NCI-H524 treated with DMSO at 0.1 percent for 48 hours (cell line): ENCODE data around the gene DTX3.
"Not testable (repeated sequence)": the region's sequence is repeated elsewhere in the genome, so short reads cannot be mapped to it uniquely, and the experiment has no call there.

Source experiments
- DNase-seq: peaks from one replicate; lab custom pipeline; 2025; lab: John Stamatoyannopoulos, UW

DTX3 gene, protein sequence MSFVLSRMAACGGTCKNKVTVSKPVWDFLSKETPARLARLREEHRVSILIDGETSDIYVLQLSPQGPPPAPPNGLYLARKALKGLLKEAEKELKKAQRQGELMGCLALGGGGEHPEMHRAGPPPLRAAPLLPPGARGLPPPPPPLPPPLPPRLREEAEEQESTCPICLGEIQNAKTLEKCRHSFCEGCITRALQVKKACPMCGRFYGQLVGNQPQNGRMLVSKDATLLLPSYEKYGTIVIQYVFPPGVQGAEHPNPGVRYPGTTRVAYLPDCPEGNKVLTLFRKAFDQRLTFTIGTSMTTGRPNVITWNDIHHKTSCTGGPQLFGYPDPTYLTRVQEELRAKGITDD

DNA sequence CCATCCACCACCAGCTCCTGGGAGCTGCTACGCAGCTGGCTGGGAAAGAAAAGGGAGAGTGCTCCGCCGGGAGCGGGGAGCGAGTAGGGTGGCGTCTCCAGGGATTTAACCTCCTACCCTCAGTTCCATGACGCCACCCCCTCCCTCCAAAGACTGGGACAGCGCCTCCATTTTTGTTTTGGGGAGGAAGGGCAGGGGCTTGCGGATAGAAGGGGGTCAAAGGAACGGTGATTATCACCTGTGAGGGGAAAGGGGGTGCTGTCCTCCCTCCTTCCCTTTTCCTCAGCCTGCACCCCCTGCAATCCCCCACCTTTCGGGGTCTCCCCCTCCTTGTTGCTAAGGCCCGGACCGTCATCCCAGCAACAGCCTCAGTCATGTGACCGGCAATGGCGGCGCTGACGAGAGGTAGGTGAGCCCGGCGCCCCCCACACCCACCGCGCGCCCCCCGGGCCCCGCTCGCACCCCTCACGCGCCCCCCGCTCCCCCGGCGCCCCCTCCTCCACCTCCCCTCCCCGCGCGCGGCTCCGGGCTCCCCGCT lies at the start of gene DTX3:
DTX3 (plus strand) TSS at position 371 of the 538 bp plus-strand sequence. CDS start 1,694 bp downstream, outside the sequence.
- DNase-seq, result no peak

DNA sequence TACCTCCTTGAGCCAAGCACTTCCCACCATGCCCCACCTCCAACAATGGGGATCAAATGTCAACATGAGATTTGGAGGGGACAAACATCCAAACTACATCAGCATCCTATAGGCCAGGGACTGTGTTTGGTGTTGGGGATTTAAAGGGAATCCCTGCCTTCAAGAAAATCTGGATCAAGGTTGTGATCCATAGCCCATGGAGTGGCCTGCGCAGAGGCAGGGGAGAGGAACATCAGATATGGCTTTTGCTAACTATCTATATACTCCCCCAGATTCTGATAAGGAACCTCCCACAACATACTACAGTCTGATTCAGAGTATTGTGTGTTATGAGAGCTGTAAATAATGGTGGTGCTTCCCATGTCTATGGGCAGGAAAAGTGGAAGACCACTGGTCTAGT lies 49.7 kb upstream of the DTX3 start:
- no peak for DNase-seq

DNA sequence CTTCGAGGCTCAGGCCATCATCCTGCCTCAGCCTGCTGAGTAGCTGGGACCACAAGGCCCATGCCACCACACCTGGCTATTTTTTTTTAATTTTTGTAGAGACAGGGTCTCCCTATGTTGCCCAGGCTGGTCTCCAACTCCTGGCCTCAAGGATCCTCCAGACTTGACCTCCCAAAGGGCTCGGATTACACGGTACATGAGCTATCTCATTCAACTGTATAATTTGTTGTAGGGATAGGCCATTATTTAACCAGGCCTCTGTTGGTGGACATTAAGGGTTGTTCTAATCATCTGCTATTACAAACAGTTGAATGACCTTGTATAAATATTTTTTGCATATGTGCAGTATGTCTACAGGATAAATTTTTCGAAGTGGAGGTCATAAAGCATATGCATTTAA lies 45.8 kb upstream of the DTX3 start:
- DNase-seq, result no peak

DNA sequence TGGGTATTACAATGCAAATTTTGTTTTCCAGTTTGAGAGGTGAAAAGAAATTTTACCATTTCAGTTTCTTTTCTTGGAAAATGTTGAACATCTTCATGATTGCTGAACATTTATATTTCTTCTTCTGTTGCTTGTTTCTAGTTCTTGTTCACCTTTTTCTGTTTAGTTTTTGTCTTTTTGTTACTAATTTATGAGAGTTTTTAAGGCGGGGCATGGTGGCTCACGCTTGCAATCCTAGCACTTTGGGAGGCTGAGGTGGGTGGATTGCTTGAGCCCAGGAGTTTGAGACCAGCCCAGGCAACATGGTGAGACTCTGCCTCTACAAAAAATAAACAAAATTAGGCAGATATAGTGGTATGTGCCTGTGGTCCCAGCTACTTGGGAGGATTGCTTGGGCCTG lies 44.1 kb upstream of the DTX3 start:
- DNase-seq, result no peak

DNA sequence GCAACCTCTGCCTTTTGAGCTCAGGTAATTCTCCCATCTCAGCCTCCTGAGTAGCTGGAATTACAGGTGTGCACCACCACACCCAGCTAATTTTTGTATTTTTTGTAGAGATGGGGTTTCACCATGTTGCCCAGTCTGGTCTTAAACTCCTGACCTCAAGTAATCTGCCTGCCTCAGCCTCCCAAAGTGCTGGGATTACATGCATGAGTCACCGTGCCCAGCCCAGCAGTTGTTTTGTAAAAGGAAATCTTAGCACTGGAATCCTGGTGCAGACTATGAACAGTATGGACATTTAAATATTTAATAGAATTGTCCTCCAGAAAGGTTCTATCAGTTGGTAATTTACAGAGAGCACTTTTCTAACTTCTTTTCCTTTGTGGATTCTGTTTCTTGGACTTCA lies 43.5 kb upstream of the DTX3 start:
- not testable (repeated sequence) for DNase-seq

DNA sequence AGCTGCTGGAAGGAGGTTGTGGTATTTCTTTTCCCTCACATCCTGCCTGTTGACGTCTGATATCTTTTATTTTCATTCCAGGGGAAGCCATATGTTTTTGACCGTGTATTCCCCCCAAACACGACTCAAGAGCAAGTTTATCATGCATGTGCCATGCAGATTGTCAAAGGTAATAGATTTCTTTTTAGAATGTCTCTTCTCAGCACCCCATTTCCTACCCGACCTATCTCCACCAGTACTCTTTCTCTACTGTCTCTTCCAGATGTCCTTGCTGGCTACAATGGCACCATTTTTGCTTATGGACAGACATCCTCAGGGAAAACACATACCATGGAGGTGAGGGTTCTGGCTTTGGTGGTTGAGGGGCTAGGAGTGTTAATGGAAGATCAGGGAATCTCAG lies 41.3 kb upstream of the DTX3 start:
- no peak for DNase-seq

DNA sequence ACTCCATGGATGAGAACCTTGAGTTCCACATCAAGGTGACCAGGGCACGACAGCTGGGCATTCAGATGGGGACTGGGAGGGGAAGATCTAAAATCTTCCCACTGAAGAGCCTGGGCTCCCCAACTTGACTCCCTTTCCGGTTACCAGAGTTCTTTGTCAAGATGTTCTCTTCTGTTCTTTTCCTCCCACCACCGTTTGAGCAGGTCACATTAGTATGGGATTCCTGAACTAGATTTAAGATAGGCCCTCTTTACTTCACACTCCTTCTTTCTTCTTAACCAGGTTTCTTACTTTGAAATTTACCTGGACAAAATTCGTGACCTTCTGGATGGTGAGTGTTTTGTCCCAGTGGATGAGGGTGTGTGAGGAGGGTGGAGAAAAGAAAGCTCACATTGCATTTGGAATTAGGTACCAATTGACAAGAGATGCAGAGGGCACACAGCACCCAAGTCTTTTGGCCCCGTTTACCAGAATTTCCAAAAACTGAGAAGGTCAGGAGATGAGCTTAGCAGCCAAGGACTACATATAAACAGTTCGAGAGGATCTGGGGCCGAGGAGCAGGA lies 40.4 kb upstream of the DTX3 start:
- no peak for DNase-seq

DNA sequence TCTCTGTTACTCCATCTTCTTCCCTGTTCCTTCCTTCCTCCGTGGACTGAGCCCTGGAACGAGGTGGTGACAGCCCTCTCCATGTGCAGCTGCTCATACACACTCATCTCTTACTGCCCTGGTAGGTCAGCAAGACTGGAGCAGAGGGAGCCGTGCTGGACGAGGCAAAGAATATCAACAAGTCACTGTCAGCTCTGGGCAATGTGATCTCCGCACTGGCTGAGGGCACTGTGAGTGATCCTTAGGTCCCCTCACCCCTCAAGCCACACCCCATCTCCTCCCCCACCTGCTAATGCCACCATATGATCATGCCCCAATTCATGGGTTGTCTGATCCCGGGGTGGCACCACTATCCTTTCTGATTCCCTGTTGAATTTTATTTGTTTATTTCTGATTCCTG lies 35.8 kb upstream of the DTX3 start:
- DNase-seq, result no peak

DNA sequence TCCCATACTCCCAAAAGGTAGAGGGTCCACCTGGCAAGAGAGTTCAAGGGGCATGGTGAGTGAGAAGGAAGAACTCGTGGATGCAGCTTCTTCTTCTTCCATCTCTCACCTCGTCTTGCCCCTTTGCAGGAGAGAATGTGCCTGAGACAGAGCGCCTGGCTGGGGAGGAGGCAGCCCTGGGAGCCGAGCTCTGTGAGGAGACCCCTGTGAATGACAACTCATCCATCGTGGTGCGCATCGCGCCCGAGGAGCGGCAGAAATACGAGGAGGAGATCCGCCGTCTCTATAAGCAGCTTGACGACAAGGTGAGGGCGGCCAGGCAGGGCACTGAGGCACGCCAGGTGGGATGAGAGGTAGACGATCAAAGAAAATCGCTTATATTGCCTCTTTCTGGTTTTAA lies 34.8 kb upstream of the DTX3 start:
- no peak for DNase-seq

DNA sequence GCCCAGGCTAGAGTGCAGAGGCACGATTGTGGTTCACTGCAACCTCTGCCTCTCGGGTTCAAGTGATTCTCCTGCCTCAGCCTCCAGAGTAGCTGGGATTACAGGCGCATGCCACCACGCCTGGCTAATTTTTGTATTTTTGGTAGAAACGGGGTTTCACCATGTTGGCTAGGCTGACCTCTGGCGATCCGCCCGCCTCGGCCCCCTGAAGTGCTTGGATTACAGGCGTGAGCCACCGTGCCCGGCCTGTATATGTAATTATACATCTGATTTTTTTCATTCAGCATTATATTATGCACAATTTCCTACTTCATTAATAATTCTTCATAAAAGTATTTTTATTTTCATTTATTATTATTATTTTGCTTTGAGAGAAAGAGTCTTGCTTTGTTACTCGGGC lies 34.2 kb upstream of the DTX3 start:
- DNase-seq, result not testable (repeated sequence)

DNA sequence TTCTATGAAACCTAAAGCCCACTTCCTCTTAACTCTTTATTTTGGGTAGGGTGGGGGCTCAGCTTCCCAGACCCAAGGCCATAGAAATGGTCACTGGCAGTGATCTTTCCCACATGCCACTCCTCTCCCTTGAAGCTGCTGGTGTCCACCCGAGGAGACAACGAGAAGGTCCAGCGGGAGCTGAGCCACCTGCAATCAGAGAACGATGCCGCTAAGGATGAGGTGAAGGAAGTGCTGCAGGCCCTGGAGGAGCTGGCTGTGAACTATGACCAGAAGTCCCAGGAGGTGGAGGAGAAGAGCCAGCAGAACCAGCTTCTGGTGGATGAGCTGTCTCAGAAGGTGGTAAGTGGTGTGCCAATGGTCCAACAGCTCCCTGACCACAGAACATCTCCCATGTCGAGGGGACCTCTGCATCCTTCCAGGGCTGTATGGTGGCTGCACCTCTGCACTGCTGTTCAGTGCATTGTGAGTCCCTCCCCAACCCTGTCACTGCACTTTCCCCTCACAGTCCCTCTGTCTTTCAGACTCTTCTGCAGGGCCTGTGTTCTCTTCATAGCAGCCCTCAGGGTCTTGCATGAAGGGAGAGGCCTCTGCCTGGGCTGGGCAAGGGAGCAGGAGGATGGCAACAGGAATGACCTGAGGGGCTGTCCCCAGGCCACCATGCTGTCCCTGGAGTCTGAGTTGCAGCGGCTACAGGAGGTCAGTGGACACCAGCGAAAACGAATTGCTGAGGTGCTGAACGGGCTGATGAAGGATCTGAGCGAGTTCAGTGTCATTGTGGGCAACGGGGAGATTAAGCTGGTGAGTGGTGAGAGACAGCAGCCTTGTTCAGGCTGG lies 32.5 kb upstream of the DTX3 start:
- DNase-seq, result no peak

DNA sequence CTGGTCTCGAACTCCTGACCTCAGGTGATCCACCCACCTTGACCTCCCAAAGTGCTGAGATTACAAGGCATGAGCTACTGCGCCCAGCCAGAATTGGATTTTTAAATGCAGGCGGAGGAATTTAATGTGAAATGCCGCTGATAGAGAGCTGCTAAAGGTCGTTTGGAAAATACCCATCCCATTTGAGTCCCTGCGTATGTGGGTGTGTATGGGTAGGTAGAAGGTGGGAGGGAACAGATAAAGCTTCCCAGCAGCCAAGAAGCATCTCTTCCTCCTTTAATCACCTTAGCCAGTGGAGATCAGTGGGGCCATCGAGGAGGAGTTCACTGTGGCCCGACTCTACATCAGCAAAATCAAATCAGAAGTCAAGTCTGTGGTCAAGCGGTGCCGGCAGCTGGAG lies 29.8 kb upstream of the DTX3 start:
- DNase-seq, result no peak

DNA sequence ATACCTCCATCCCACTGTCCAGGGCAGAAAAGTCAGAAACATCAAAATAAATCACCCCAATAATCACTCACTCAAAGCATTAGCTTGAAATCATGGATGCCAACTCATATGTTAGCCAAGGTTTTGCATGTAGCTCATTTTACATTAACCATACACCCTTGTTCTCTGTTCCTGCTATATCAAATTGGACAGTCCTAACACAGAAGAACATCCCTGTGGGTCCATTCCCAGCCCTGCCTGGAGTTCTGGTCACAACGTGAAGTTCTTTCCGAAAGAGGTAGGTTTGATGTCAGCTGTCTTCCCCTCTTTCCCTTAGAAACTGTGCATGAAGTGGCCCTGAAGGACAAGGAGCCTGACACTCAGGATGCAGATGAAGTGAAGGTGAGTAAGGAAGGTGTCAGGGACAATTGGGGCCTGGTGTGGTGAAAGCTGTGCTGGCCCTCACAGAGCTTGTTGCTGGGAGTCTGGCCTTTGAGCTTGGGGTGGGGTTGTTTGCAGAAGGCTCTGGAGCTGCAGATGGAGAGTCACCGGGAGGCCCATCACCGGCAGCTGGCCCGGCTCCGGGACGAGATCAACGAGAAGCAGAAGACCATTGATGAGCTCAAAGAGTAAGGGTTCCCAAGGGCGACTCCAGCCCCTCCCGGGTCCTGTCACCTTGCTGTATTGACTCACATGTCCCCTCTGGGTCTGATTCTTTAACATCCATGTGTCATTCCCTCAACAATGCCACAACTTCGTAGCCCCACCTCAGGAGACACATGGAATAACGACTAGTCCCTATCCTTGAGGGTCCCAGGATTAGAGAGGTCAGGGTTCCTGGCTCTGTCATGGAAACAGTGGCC lies 28.6 kb upstream of the DTX3 start:
- DNase-seq, result no peak

DNA sequence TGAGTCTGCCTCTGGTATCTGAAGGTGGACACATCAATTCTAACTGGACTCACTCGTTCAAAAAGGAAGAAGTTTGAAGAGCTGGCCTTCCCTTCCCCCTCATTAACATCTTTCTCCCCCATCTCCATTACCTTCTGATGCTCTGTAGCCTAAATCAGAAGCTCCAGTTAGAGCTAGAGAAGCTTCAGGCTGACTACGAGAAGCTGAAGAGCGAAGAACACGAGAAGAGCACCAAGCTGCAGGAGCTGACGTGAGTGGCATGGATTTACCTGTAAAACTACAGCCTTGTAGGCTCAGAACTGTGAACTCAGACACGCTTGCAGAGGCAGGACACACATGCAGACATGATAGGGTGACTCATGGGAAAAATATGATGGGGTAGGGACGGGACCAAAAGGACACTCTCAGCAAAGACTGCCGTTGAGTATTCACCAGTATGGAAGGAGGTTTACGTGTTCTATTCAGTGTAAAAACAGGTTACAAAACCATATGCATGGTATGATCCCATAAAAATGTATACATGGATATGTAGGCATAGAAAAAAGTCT lies 27.9 kb upstream of the DTX3 start:
- no peak for DNase-seq

DNA sequence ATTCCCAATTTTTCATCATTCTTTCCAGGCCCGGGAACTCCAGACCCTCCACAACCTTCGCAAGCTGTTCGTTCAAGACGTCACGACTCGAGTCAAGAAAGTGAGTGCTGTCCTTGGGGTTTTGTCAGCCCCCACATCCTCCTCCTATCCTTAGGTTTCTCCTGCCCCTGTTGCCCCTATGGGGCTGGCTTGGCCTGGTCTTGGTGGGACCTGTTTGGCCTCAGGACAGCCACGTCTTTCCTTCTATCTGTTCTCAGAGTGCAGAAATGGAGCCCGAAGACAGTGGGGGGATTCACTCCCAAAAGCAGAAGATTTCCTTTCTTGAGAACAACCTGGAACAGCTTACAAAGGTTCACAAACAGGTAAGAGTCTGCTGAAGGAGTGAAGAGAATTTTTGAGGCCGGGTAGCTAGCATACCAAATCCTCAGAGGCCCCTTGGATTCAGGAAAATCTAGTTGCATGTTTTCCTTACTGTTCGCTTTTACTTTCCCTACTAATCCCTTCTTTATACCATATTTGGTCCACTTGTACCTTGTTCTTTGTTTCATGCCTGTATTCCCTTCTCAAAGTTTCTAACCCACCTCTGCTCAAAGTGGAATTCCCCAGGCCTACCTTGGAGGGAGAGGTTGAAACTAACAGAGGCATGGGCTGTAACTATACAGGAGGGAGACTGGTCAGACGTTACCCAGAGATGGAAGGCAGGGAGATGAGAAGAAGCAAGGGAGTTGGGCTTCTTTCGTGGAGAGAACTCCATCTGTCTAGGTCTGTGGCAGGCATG lies 26.5 kb upstream of the DTX3 start:
- DNase-seq, result no peak

DNA sequence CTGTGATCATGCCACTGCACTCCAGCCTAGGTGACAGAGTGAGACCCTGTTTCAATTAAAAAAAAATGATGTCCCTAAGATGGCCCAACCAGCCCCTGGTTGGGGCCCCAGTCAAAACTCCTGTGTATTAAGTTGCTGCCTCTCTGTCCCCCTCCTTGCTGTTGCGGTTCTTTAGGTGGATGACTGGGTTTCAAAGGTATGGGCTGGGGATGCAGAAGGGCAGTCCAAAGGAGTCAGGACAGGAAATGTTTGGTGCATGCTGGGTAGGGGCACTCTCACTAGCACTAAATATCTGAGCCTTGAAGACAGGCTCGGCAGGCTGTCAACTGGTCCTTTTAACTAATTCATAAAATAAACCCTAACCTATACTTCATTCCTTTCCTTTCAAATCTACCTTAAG lies 25.6 kb upstream of the DTX3 start:
- DNase-seq, result no peak

DNA sequence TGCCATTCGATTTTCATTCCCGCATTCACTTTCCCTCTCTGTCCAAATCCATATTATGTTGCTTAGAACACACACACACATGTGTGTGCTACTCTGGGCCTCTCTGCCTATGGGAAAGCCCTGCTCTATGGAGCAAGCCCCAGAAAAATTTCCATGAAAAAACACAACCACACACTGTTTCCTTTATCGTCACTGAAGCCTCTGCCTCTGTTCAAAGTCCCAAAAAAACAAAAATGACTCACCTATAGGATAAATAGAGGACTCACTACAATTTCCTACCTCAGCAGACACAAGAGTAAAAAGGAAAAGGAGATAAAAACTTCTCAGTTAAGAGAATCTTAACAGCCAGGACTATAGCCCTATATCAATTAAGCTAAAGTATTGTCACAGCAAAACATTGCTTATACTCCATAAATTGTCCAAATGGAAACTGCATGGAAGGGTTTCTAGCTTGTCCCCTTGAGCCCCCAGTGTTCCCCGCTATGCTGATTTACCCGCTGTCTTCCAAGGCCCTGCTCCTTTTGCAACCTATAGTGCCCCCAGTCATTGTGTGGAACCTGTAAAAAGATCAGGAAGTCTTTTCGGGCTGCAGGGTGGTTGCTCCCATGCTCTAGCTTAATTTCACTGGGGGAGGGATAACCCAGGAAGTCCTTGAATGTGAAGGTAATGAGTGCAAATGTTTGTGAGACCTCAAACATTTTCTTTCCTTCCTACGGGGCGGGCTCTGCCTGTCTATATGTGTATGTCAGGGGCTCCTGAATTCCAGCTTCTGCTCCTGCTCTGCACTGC lies 24.8 kb upstream of the DTX3 start:
- no peak for DNase-seq

DNA sequence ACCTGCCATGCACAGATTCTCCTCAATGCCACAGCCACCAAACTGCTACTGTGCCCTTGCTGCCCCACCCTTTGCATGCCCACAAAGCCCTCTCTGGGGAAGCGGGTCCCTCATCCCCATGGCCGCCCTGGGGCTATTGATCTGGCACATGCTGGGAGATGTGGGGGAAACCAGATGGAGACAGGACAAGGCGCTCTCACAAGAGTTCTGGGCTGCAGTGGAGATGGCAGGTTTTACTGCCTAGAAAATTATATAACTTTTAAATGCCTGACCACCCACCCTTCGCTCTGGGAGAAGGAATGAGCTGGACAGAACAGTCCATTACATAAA lies 24.2 kb upstream of the DTX3 start:
- no peak for DNase-seq

DNA sequence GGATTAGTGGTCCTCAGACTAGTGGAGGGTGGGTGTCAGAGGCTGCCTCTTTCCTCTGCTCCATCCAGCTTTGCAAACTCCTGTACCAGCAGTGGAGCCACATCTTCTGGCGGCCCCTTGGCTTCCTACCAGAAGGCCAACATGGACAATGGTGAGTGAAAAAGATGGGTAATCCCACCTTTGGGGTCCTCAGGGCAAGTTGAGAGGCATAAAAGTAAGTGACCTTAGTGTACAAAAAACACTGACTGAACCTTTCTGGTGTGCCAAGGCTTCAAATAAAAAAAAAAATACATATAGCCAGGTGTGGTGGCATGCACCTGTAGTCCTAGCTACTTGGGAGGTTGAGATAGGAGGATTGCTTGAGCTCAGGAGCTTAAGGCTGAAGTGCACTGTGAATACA lies 22.8 kb upstream of the DTX3 start:
- no peak for DNase-seq

DNA sequence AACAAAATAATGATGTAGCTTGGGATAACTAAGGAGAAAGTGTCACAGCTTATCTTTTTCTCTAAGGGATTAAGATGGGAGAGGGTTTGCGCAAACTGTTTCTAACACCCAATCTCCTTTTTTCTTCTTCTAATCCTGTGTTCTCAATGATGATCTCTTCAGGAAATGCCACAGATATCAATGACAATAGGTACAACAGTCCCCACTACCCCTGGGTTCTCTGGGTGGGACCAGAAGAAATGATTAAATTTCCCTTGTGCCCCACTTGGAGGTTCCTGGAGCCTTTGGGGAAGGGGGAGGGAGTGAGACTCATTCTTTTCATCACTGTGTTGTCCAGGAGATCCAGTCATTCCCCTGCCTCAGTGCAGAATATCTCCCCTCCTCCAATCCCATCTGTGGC lies 22.2 kb upstream of the DTX3 start:
- DNase-seq, result no peak
